ENCODE measurements around the gene KRTAP6-3. TPM values are rescaled to one million over a fixed set of nuclear protein-coding genes. Genes with fewer than 3 reads are reported as not detected.

KRTAP6-3 gene
- total RNA-seq, 1 donor from 2014 or later = not detected

DNA sequence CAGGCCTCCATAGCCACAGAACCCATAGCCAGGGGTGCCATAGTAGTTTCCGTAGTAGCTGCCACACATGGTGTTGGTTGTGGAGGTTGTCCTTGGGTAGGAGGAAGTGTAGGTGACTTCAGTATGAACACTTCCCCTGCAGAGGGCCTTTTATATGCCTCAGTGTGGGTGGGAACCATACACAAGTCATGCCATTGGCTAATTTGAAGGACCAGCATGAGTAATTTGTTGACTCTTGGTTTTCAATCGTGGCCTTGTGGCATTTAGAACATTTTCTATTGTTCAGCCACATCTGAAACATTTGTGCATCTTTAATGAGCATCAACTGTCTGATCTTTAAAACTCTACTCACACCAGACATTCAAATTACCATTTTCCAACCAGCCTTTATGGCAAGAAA lies 21.6 kb downstream of the KRTAP6-3 start, which contains the start of gene KRTAP6-1:
Gene KRTAP6-1 (minus strand): TSS at position 95 of the 400 bp plus-strand sequence. CDS start 26 bp downstream, at position 69.
- Histone ChIP-seq H3K27me3 (ENCODE audit: control insufficient read depth, insufficient read depth, low read length) (no peaks in the 10 kb centered on the region), H3K4me3 (ENCODE audit: low read depth, low read length) (no peak within 1 kb of the TSS), H3K36me3 (ENCODE audit: control insufficient read depth, insufficient read depth, low read length) (no peaks in the 10 kb centered on the region)
- FAIRE-seq (no peak), DNase-seq (ENCODE audit: low read depth) (no peak)
- TF ChIP-seq, protein P1, sequence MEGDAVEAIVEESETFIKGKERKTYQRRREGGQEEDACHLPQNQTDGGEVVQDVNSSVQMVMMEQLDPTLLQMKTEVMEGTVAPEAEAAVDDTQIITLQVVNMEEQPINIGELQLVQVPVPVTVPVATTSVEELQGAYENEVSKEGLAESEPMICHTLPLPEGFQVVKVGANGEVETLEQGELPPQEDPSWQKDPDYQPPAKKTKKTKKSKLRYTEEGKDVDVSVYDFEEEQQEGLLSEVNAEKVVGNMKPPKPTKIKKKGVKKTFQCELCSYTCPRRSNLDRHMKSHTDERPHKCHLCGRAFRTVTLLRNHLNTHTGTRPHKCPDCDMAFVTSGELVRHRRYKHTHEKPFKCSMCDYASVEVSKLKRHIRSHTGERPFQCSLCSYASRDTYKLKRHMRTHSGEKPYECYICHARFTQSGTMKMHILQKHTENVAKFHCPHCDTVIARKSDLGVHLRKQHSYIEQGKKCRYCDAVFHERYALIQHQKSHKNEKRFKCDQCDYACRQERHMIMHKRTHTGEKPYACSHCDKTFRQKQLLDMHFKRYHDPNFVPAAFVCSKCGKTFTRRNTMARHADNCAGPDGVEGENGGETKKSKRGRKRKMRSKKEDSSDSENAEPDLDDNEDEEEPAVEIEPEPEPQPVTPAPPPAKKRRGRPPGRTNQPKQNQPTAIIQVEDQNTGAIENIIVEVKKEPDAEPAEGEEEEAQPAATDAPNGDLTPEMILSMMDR (IDR thresholded peaks at IDR 0.05; ENCODE audit: insufficient read depth, low read length, severe bottlenecking) = no peak

DNA sequence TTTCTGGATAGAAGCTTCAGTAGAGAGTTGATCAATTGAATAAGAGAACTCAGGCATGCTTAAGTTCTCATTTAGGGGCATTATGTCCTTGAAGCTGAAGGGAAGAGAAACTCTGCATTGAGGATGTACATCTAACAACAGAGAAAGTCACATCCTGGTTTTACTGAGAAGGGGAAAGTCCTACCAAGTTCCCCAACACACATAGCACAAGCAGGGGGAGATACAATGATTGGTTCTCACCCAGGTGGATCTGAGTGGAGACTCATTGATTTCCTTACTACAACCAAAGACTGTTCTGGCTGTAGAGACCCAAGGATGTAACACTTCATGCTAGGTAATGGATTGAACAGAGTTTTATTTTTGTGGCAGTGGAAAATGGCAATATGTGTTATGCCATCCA lies 23.0 kb downstream of the KRTAP6-3 start:
- no peak for DNase-seq (ENCODE audit: low read depth)
- TF ChIP-seq, protein P1 (IDR thresholded peaks at IDR 0.05; ENCODE audit: insufficient read depth, low read length, severe bottlenecking) = no peak
- no peaks in the 10 kb centered on the region for H3K27me3 ChIP-seq (ENCODE audit: control insufficient read depth, insufficient read depth, low read length)
- H3K36me3 ChIP-seq (ENCODE audit: control insufficient read depth, insufficient read depth, low read length) = no peaks in the 10 kb centered on the region
- no peak for FAIRE-seq
- no peak overlapping the region for H3K4me3 ChIP-seq (ENCODE audit: low read depth, low read length)

DNA sequence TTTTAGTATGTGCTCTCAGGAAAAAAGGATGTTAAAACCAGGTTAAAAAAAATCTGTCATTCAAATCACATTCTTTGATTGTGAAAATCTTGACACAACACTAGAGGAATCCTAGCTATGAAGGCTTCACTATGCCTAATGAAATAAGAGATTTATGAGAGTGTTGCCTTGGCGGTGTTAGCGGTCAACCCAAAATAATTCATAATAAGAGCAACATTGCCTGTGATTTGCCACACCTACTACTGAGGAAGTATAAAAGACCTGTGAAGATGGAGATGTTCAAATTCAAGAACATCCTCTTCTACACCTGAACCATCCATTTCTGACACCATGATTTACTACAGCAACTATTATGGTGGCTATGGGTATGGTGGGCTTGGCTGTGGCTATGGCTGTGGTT lies 23.9 kb downstream of the KRTAP6-3 start, which contains the start of gene KRTAP20-1:
Gene KRTAP20-1 (plus strand): TSS at position 301 of the 400 bp plus-strand sequence. CDS start 30 bp downstream, at position 331.
- DNase-seq (ENCODE audit: low read depth) = no peak
- TF ChIP-seq, protein P1 (IDR thresholded peaks at IDR 0.05; ENCODE audit: insufficient read depth, low read length, severe bottlenecking) = no peak
- no peak for FAIRE-seq
- Histone ChIP-seq H3K4me3 (ENCODE audit: low read depth, low read length) (no peak within 1 kb of the TSS), H3K36me3 (ENCODE audit: control insufficient read depth, insufficient read depth, low read length) (no peaks in the 10 kb centered on the region), H3K27me3 (ENCODE audit: control insufficient read depth, insufficient read depth, low read length) (no peaks in the 10 kb centered on the region)

DNA sequence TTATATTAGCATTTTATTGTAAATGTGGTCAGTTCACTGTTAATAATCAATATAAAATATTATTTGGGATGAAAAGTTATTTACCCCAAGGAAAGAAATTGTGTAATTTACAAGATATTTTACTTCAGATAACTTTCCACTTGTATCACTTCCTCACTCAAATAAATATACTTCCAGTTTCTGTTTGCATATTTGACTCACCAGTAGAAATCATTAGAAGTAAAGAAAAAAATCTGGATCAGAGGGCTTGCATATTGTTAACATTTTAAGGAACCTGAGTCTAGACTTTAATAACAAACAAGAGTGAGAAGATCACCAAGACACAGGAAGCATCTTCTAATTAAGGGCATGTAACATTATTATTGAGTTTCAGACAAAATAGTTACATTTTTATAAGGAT lies 27.8 kb downstream of the KRTAP6-3 start:
- Histone ChIP-seq H3K27me3 (ENCODE audit: control insufficient read depth, insufficient read depth, low read length) (no peaks in the 10 kb centered on the region), H3K36me3 (ENCODE audit: control insufficient read depth, insufficient read depth, low read length) (no peaks in the 10 kb centered on the region), H3K4me3 (ENCODE audit: low read depth, low read length) (no peak overlapping the region)
- TF ChIP-seq, protein P1 (IDR thresholded peaks at IDR 0.05; ENCODE audit: insufficient read depth, low read length, severe bottlenecking) = no peak
- FAIRE-seq = no peak
- no peak for DNase-seq (ENCODE audit: low read depth)

DNA sequence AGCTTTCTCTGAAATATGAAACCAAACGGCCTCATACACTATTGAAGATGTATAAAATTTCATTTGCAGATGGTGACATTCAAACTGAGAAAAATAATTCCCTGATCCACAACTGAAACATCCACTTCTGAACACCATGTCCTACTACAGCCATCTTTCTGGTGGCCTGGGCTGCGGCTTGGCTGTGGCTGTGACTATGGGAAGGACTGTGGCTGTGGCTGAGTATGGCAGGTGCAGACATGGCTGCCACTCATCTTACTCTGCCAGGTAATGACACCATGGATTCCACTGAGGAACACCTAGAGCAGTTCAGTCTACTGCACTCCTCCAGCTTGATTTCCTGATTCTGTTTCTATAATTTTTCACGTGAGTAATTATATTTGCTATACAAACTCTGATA lies 28.3 kb downstream of the KRTAP6-3 start, which contains the start of gene KRTAP20-4:
Gene KRTAP20-4 (plus strand): TSS at position 106 of the 400 bp plus-strand sequence.
- Histone ChIP-seq H3K36me3 (ENCODE audit: control insufficient read depth, insufficient read depth, low read length) (no peaks in the 10 kb centered on the region), H3K27me3 (ENCODE audit: control insufficient read depth, insufficient read depth, low read length) (no peaks in the 10 kb centered on the region), H3K4me3 (ENCODE audit: low read depth, low read length) (no peak within 1 kb of the TSS)
- no peak for FAIRE-seq
- TF ChIP-seq, protein P1 (IDR thresholded peaks at IDR 0.05; ENCODE audit: insufficient read depth, low read length, severe bottlenecking) = no peak
- no peak for DNase-seq (ENCODE audit: low read depth)

DNA sequence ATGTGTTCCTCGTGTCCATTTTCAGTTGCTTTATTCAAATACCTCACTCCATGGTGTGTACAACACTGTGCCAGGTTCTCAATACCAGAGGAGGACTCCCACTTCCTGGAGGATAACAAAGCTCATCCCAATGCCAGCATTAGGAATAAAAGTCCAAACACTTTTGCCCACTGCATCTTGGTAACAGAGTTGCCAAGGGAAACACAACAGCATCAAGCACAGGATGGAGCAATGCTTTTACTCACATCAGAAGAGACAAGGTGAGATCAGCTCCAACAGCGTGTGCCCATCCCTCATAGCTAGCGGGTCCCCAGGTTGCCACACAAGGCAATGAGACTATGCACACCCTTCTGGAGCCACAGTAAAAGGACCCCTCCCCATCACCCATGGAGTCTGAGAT lies 31.1 kb downstream of the KRTAP6-3 start:
- Histone ChIP-seq H3K36me3 (ENCODE audit: control insufficient read depth, insufficient read depth, low read length) (no peaks in the 10 kb centered on the region), H3K27me3 (ENCODE audit: control insufficient read depth, insufficient read depth, low read length) (no peaks in the 10 kb centered on the region), H3K4me3 (ENCODE audit: low read depth, low read length) (no peak overlapping the region)
- TF ChIP-seq, protein P1 (IDR thresholded peaks at IDR 0.05; ENCODE audit: insufficient read depth, low read length, severe bottlenecking) = no peak
- FAIRE-seq = no peak
- DNase-seq (ENCODE audit: low read depth) = no peak
